GM19099 (cell line): ENCODE measurements around the gene VPS37B.

Experiments
- POLR2A ChIP-seq: IDR thresholded peaks from 3 replicates; pipeline ENCODE4 v1.6.1; 2011; ENCODE audit warnings: low read depth; ENCODE audit not compliant: insufficient read length; ENCODE audit errors: extremely low read depth

VPS37B gene

DNA sequence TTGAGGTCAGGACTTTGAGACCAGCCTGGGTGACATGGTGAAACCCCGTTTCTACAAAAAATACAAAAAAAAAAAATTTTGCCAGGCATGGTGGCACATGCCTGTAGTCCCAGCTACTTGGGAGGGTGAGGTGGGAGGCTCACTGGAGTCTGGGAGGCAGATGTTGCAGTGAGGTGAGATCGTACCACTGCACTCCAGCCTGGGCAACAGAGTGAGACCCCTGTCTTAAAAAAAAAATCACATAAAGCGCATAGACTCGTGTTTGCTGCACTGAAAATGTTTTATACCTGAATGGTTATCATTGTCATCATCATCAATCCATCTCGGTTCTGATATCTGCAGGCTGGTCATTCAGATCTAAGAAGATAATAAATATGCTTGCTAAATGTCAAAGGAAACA is 24.8 kb upstream of the VPS37B start:
- TF ChIP-seq POLR2A: no peak

- no peak for TF ChIP-seq POLR2A
Observed at GRCh38 chr12:122918827-122919226, 22.9 kb upstream of the VPS37B start.

DNA sequence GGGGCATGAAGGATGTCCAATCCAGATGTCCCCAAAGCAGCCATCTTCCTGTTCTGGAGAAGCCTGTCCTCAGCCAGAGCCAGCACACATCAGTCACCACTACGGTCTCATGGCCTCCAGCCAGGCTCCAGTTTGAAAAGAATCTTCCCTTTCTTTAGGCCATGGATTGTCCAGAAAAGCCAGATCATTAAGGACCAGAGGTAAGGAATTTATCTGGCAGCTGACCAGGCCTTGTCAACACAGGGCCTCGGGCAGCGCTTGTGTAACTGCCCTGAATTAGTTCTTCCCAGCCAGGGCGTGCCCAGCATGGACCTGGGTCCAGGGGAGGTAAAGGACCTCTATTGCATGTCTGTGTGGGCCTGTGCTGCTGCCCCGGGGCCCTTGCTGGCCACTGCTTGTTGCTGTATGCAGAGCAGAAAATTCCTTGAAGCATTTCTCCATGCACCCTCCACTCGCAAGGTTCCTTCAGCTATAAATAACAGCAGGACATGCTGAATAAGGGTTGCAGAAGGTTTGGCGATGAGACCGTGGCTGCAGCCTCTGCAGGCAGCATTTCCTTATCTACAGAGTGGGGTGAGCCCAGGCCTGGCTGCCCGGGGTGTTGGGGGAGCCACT is 21.7 kb upstream of the VPS37B start:
- no peak for TF ChIP-seq POLR2A

DNA sequence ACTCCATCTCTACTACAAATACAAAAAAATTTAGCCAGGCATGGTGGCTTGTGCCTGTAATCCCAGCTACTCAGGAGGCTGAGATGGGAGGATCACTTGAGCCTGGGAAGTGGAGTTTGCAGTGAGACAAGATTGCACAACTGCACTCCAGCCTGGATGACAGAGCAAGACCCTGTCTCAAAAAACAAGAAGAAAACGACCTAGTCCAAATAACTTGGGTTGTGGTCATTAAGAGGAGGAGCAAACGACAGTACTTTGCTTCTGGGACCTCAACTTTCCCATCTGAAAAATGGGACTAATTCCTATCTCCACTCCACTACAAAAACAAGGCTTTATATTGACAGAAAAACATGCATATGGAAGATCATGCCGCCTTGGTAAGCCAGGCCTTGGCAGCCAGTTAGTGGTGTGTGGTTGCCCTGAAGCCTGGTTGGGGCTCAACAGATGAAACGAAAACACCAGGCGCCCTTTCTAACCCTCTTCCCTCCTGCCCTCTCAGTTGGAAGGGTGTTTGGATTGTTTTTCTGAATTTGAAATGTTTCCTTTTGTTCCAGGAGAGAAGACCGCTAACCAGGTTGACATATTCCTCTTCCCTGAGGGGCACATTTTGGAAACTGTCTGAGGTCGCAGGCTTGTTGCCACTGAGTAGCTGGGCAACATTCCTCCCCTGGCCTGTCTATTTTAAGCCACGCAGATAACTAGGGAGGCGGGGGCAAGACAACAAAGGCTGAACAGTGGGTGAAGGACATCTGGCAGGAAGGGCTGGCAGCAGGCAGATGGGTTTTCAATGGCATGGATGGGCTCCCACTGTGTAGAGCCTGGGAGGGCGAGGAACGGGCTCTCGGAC is 13.7 kb upstream of the VPS37B start:
- no peak for TF ChIP-seq POLR2A

GRCh38 chr12:122908915-122909314 is 13.0 kb upstream of the VPS37B start:
- no peak for TF ChIP-seq POLR2A

DNA sequence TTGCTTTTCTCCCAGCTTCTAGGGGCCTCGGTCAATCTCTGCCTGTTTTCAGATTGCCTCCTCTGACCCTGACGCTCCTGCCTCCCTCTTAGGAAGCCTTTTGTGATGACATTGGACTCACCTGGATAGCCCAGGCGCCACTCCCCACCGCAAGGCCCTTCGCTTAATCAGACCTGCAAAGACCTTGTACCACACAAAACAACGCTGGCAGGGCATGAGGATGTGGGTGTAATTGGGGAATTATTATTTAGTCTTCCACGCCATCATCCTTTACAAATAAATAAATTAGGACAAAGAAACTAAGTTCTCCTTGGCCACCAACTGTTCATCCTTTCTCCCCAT is 7.7 kb upstream of the VPS37B start:
- TF ChIP-seq POLR2A: no peak

DNA sequence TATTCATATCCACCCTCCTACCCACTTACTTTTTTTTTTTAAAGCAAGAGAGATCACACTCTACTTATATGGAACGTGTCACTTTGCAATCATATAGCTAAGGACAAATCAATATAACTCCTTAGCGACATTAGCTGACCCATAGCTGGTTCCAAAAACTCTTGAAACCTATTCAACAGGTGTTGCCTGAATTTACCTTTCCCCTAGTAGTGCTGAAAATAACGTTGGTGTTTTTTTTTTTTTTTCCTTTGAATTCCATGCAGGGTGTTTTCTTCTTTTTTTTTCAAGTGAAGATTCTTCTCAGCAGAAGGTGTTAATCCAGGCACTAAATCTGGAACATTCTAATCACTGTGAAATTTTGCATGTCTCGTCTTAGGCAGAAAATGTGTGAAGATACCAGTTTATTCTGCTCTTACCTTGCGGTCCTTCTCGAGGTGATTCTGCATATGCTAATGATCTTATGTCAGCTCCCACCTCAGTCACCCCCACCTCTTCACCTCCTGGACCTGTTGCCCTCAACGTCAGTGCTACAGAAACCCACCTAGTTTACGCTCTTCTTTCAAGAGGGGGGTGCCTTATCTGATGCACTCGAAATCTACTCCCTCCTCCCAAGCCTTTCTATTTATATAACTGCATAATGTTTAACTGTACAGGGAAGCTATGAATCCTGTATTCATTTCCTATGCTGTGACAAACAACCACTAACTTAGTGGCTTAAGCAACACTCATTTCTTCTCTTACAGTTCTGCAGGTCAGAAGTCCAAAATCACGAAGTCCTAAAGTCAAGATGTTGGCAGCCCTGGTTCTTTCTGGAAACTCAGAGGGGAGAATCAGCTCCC is 7.1 kb upstream of the VPS37B start:
- TF ChIP-seq POLR2A: no peak

DNA sequence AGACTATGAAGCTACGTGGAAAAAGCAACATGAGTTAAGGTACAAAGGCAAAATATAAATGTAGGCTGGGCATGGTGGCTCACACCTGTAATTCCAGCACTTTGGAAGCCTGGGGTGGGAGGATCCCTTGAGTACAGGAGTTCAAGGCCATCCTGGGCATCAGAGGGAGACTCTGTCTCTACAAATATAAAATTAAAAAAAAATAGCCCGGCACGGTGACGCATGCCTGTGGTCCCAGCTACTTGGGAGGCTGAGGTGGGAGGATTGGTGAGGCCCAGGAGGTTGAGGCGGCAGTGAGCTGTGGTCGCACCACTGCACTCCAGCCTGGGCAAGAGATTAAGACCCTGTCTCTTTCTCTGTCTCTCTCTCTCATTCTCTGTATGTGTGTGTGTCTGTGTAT is 4.0 kb upstream of the VPS37B start:
- TF ChIP-seq POLR2A: no peak

GRCh38 chr12:122896662-122897061 is 738 bp upstream of the VPS37B start:
- no peak for TF ChIP-seq POLR2A

GRCh38 chr12:122895320-122895703 is 612 bp downstream of the VPS37B start:
- TF ChIP-seq POLR2A: no peak

DNA sequence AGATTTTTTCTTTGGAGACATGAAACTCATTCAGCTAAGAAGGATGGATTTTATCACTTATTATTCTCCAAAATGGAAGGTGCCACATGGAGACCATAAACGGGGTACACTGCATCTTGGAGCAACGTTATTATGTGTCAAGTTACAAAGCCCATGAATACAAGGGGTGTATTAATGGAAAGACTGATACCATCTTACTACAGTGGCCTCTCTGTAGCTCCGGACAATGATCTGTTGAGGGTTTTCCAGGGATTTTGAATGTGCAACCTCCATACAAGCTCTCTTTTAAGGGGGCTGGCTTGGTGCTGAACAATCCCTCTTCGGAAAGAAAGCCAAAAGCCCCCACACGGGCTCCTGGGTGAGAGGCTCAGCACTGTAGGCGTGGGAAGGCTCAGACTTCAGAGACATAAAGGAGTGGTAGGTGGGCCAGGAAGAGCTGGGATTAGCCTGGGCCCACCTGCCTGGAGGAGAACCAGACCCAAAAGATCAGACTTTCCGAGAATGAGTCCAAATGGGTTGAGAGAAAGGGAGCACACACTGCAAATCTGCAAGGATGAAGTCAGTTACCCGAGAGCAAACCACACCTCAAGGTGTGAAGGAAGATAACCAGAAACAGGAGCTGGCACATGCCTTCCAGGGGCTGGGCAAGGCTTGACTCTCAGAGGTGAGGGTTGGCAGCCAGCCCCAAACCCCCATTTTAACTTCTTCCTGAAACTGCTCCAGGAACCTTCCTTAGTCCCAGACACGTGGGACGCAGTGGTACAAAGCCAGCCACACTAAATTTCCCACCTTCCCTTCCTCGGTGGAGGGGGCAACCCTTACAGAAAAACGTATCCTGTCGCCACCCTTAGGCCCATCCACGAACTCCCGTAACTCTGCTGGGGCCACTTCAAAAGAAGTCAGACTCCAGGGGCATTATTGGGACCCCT is 1.5 kb downstream of the VPS37B start:
- TF ChIP-seq POLR2A: no peak

- TF ChIP-seq POLR2A: no peak
Observed at GRCh38 chr12:122893208-122894153, 2.4 kb downstream of the VPS37B start.

- TF ChIP-seq POLR2A: no peak
Observed at GRCh38 chr12:122891661-122892525, 4.0 kb downstream of the VPS37B start.
